Mesendoderm (in vitro differentiated cells): ENCODE results near the gene STK32B.

Experiments used
- DNase-seq: peaks from one replicate; pipeline ENCODE4 v3.0.0; 2013
- H2AK5ac ChIP-seq: 2 replicates; pipeline ENCODE4 v1.6.1; 2013; ENCODE audit warnings: low read length, inconsistent platforms
- H2BK120ac ChIP-seq: 2 replicates; pipeline ENCODE4 v1.6.1; 2013; ENCODE audit warnings: low read depth, mild to moderate bottlenecking, low read length, moderate library complexity, mixed read lengths
- H2BK15ac ChIP-seq: replicated peaks from 2 replicates; pipeline ENCODE4 v1.6.1; 2013; ENCODE audit warnings: low read depth, mild to moderate bottlenecking, moderate library complexity
- H2BK5ac ChIP-seq: 2 replicates; pipeline ENCODE4 v1.6.1; 2013; ENCODE audit warnings: low read length, inconsistent platforms
- H3K18ac ChIP-seq: 2 replicates; pipeline ENCODE4 v1.6.1; 2013; ENCODE audit warnings: mild to moderate bottlenecking, low read length, mixed read lengths
- H3K23ac ChIP-seq: one replicate; pipeline ENCODE4 v1.6.1; 2013; ENCODE audit warnings: low read length
- H3K27ac ChIP-seq: 2 replicates; pipeline ENCODE4 v1.5.1; 2013; ENCODE audit warnings: low read depth, mild to moderate bottlenecking, inconsistent platforms, low read length, moderate library complexity
- H3K27me3 ChIP-seq: 2 replicates; pipeline ENCODE4 v1.6.1; 2013; ENCODE audit warnings: low read length, control low read depth, mild to moderate bottlenecking, inconsistent platforms; ENCODE audit not compliant: insufficient read depth, poor library complexity
- H3K36me3 ChIP-seq: 2 replicates; pipeline ENCODE4 v1.6.1; 2013; ENCODE audit warnings: low read length, inconsistent platforms; ENCODE audit not compliant: control insufficient read depth, insufficient read depth
- H3K4ac ChIP-seq: one replicate; pipeline ENCODE4 v1.6.1; 2013; ENCODE audit warnings: low read depth, mild to moderate bottlenecking, low read length, moderate library complexity
- H3K4me1 ChIP-seq: 2 replicates; pipeline ENCODE4 v1.6.1; 2013; ENCODE audit warnings: low read depth, low read length, inconsistent platforms; ENCODE audit not compliant: control insufficient read depth
- H3K4me2 ChIP-seq: 2 replicates; pipeline ENCODE4 v1.6.1; 2013; ENCODE audit warnings: low read length
- H3K4me3 ChIP-seq: 2 replicates; pipeline ENCODE4 v1.5.1; 2013; ENCODE audit warnings: mild to moderate bottlenecking, low read length
- H3K56ac ChIP-seq: one replicate; pipeline ENCODE4 v1.6.1; 2013; ENCODE audit warnings: low read length
- H3K79me1 ChIP-seq: 2 replicates; pipeline ENCODE4 v1.6.1; 2013; ENCODE audit warnings: low read length, inconsistent platforms
- H3K79me2 ChIP-seq: 2 replicates; pipeline ENCODE4 v1.6.1; 2013; ENCODE audit warnings: mild to moderate bottlenecking, low read length; ENCODE audit not compliant: control insufficient read depth, insufficient read depth
- H3K9ac ChIP-seq: 2 replicates; pipeline ENCODE4 v1.6.1; 2013; ENCODE audit warnings: low read length, inconsistent platforms
- H4K5ac ChIP-seq: one replicate; pipeline ENCODE4 v1.6.1; 2013; ENCODE audit warnings: low read length
- H4K8ac ChIP-seq: one replicate; pipeline ENCODE4 v1.6.1; 2013; ENCODE audit warnings: low read depth, mild to moderate bottlenecking, control low read depth, low read length, moderate library complexity
- WGBS: extraction: QIAGEN DNeasy Blood & Tissue Kit; methylation state at CpG from one replicate; pipeline ENCODE4 v1.1.7; 2013; ENCODE audit warnings: low lambda C conversion rate, missing lambda C conversion rate; ENCODE audit not compliant: insufficient coverage; ENCODE audit errors: extremely low coverage; 5-methylcytosine and 5-hydroxymethylcytosine counted together

The STK32B gene

DNA sequence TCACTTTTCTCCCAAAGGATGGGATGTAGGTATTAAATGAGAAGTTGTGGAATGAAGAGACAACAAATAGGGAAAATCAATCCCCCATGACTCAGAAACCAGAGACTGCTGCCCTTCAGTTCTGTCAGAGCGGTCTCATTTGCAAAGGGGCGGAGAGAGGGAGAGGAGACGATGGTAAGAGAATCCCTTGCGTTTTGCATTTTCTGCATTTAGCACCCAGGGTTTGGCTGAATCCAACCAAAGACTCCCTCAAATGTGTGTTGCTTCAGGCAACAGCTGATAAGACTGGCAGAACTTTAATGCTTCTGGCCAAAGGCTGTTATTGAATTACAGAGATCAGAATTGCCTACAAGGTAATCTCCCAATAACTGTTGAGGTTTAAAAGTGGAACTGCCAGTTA lies 426.9 kb downstream of the STK32B start:
- H3K4me3 ChIP-seq = no peak overlapping the region
- H3K4ac ChIP-seq = no peak overlapping the region
- H3K27ac ChIP-seq = no peak overlapping the region
- no peak overlapping the region for H3K4me2 ChIP-seq
- H4K5ac ChIP-seq = no peak overlapping the region
- DNase-seq = peak; percentile 29
- no peaks in the 10 kb centered on the region for H3K36me3 ChIP-seq
- H3K79me1 ChIP-seq = no peaks in the 10 kb centered on the region
- H3K79me2 ChIP-seq = no peaks in the 10 kb centered on the region
- no peak overlapping the region for H4K8ac ChIP-seq
- H3K23ac ChIP-seq = no peak overlapping the region
- H2BK5ac ChIP-seq = no peak overlapping the region
- no peak overlapping the region for H2BK15ac ChIP-seq
- no peaks in the 10 kb centered on the region for H3K4me1 ChIP-seq
- H3K56ac ChIP-seq = no peak overlapping the region
- H2BK120ac ChIP-seq = no peak overlapping the region
- H3K9ac ChIP-seq = no peak overlapping the region
- H3K27me3 ChIP-seq = no peaks in the 10 kb centered on the region
- H2AK5ac ChIP-seq = no peak overlapping the region
- no peak overlapping the region for H3K18ac ChIP-seq
- no CpG with 5 or more reads among the region's 4 CpGs for WGBS

DNA sequence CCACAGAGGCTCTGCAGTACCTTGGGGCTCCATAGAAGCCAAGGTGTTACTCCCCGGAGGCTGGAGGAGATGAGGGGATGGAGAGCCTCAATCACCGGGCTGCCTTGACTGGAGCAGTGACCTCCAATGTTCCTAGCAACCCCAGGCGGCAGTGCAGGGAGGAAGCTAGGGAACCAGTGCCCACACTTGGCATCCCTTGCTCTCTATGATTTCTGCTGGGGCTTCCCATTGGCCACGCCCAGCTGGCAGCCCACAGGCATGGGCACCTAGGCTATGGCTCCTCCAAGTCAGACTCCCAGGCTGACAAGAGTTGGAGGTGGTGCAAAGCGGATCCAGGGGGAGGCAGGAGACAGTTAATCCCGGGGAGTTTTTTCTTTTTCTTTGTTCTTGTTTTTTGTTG lies 427.4 kb downstream of the STK32B start:
- Histone ChIP-seq H3K23ac (no peak overlapping the region), H3K4me2 (no peak overlapping the region), H2AK5ac (no peak overlapping the region), H3K27ac (no peak overlapping the region), H3K79me2 (no peaks in the 10 kb centered on the region), H3K9ac (no peak overlapping the region), H3K36me3 (no peaks in the 10 kb centered on the region), H2BK5ac (no peak overlapping the region), H3K18ac (no peak overlapping the region), H3K4me3 (no peak overlapping the region), H4K5ac (no peak overlapping the region), H3K27me3 (no peaks in the 10 kb centered on the region), H2BK15ac (no peak overlapping the region), H3K4me1 (no peaks in the 10 kb centered on the region), H2BK120ac (no peak overlapping the region), H4K8ac (no peak overlapping the region), H3K56ac (no peak overlapping the region), H3K4ac (no peak overlapping the region), H3K79me1 (no peaks in the 10 kb centered on the region)
- WGBS = no CpG with 5 or more reads among the region's 6 CpGs
- DNase-seq = no peak

DNA sequence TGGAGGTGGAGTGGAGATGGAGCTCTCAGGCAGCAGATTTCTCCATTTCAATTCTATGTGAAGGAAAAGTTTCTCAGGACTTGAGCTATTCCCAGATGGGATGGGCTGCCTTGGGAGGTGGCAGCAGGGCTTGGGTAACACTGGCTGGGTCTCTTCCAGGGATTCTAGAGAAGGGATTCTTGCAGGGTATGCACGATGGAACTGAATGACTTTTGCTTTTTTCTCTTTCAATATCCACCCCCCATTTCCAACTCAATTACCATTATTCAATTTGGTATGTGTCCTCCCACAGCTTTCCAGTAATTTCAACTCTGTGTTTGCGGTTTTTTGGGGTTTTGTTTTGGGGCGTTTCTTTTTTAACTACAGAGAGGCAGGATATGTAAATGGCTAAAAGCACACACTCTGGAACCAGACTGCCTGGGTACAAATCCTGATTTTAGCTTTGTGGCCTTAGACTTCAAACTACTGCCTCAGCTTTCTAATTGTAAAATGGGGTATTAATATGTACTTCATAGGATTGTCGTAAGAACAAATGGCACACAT lies 428.3 kb downstream of the STK32B start:
- no peak overlapping the region for H3K4me2 ChIP-seq
- no peak overlapping the region for H3K9ac ChIP-seq
- H3K56ac ChIP-seq = no peak overlapping the region
- no peak overlapping the region for H2BK120ac ChIP-seq
- H2AK5ac ChIP-seq = no peak overlapping the region
- H3K4me1 ChIP-seq = no peaks in the 10 kb centered on the region
- H3K18ac ChIP-seq = no peak overlapping the region
- no CpG with 5 or more reads among the region's 4 CpGs for WGBS
- no peak overlapping the region for H2BK5ac ChIP-seq
- H3K79me1 ChIP-seq = no peaks in the 10 kb centered on the region
- no peak overlapping the region for H3K27ac ChIP-seq
- no peak overlapping the region for H3K23ac ChIP-seq
- no peaks in the 10 kb centered on the region for H3K79me2 ChIP-seq
- no peak overlapping the region for H4K8ac ChIP-seq
- no peak overlapping the region for H3K4ac ChIP-seq
- no peak overlapping the region for H2BK15ac ChIP-seq
- H3K4me3 ChIP-seq = no peak overlapping the region
- H3K27me3 ChIP-seq = no peaks in the 10 kb centered on the region
- DNase-seq = no peak
- H4K5ac ChIP-seq = no peak overlapping the region
- H3K36me3 ChIP-seq = no peaks in the 10 kb centered on the region

DNA sequence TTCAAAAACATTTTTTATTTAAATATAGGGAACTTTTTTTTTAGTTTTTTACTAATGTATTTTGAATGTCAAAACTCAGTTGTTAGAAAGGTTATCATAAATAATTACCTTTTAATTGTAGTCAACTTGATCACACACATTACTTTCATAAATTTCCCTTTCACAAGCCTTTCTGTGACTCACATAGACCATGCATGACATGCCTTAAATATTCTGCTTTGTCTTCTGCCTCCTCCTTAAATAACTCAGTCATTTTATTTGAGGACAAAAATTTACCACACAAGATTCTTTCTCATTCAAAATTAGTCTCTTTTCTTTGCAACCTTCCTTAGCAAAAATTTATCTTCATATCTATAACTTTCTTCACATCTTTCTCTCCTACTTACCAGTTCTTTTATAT lies 437.1 kb downstream of the STK32B start:
- H3K27me3 ChIP-seq = no peaks in the 10 kb centered on the region
- H3K27ac ChIP-seq = no peak overlapping the region
- no peak overlapping the region for H3K18ac ChIP-seq
- no peaks in the 10 kb centered on the region for H3K36me3 ChIP-seq
- no peak overlapping the region for H2BK15ac ChIP-seq
- H3K23ac ChIP-seq = no peak overlapping the region
- H2BK5ac ChIP-seq = no peak overlapping the region
- H3K4me3 ChIP-seq = no peak overlapping the region
- DNase-seq = no peak
- no peak overlapping the region for H3K9ac ChIP-seq
- no peak overlapping the region for H4K5ac ChIP-seq
- no peak overlapping the region for H4K8ac ChIP-seq
- H3K4me2 ChIP-seq = no peak overlapping the region
- H2AK5ac ChIP-seq = no peak overlapping the region
- no peak overlapping the region for H2BK120ac ChIP-seq
- no peaks in the 10 kb centered on the region for H3K79me1 ChIP-seq
- no peak overlapping the region for H3K4ac ChIP-seq
- no peak overlapping the region for H3K56ac ChIP-seq
- H3K4me1 ChIP-seq = no peaks in the 10 kb centered on the region
- H3K79me2 ChIP-seq = no peaks in the 10 kb centered on the region

DNA sequence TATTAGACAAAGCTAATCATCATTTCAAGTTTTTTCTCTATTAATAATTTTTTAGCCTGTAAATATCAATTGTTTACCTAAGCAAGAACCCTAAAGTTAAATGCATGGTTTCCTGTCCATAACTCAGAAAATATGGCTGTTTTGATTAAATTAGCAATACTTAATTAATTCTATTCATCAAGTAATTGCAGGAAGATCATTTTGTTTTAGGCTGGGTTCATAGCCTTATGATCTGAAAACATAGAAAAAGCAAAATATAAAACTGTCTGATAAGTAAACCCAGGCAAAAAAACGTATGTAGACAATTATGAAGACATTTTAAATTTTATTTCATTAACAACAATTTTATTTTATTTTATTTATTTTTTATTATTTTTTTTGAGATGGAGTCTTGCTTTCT lies 438.0 kb downstream of the STK32B start:
- no peaks in the 10 kb centered on the region for H3K79me2 ChIP-seq
- H3K4me2 ChIP-seq = no peak overlapping the region
- no peak overlapping the region for H3K9ac ChIP-seq
- H3K36me3 ChIP-seq = no peaks in the 10 kb centered on the region
- H3K4me1 ChIP-seq = no peaks in the 10 kb centered on the region
- H4K8ac ChIP-seq = no peak overlapping the region
- no peak overlapping the region for H2BK120ac ChIP-seq
- DNase-seq = no peak
- no peak overlapping the region for H3K27ac ChIP-seq
- H4K5ac ChIP-seq = no peak overlapping the region
- no peak overlapping the region for H3K4ac ChIP-seq
- WGBS = 100% methylated on average over 1 of the region's 1 CpG
- H3K4me3 ChIP-seq = no peak overlapping the region
- no peak overlapping the region for H3K23ac ChIP-seq
- no peaks in the 10 kb centered on the region for H3K79me1 ChIP-seq
- no peak overlapping the region for H3K56ac ChIP-seq
- no peak overlapping the region for H2BK15ac ChIP-seq
- no peak overlapping the region for H2BK5ac ChIP-seq
- no peaks in the 10 kb centered on the region for H3K27me3 ChIP-seq
- no peak overlapping the region for H3K18ac ChIP-seq
- H2AK5ac ChIP-seq = no peak overlapping the region

DNA sequence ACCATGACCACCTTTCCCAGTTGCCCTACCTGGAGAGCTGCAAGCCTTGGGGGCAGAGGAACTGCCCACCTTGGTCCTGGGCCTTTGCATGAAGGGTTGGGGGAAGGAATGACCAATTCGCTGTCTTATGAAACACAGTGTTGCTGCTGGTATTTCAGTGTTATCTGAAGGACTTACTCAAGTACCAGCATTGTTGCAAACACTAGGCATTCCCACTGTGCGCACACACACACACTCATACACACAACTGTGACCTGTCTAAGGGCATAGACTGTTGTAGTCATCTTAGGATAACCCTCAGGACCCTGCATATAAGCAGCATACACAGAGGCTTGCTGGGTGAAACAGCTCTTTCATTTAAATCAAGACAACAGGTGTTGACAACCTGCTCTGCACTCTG lies 446.2 kb downstream of the STK32B start:
- Histone ChIP-seq H3K36me3 (no peaks in the 10 kb centered on the region), H2BK15ac (no peak overlapping the region), H3K18ac (no peak overlapping the region), H2BK5ac (no peak overlapping the region), H3K27ac (no peak overlapping the region), H3K4me3 (no peak overlapping the region), H3K79me1 (no peaks in the 10 kb centered on the region), H2AK5ac (no peak overlapping the region), H3K9ac (no peak overlapping the region), H3K56ac (no peak overlapping the region), H3K23ac (no peak overlapping the region), H3K27me3 (no peaks in the 10 kb centered on the region), H4K8ac (no peak overlapping the region), H3K4me2 (no peak overlapping the region), H2BK120ac (no peak overlapping the region), H3K4me1 (no peaks in the 10 kb centered on the region), H3K79me2 (no peaks in the 10 kb centered on the region), H3K4ac (no peak overlapping the region), H4K5ac (no peak overlapping the region)
- WGBS = no CpG with 5 or more reads among the region's 2 CpGs
- no peak for DNase-seq
